ENCODE measurements around the gene METTL2A.
"Not testable (repeated sequence)": the region's sequence is repeated elsewhere in the genome, so short reads cannot be mapped to it uniquely, and the experiment has no call there.

METTL2A gene

DNA sequence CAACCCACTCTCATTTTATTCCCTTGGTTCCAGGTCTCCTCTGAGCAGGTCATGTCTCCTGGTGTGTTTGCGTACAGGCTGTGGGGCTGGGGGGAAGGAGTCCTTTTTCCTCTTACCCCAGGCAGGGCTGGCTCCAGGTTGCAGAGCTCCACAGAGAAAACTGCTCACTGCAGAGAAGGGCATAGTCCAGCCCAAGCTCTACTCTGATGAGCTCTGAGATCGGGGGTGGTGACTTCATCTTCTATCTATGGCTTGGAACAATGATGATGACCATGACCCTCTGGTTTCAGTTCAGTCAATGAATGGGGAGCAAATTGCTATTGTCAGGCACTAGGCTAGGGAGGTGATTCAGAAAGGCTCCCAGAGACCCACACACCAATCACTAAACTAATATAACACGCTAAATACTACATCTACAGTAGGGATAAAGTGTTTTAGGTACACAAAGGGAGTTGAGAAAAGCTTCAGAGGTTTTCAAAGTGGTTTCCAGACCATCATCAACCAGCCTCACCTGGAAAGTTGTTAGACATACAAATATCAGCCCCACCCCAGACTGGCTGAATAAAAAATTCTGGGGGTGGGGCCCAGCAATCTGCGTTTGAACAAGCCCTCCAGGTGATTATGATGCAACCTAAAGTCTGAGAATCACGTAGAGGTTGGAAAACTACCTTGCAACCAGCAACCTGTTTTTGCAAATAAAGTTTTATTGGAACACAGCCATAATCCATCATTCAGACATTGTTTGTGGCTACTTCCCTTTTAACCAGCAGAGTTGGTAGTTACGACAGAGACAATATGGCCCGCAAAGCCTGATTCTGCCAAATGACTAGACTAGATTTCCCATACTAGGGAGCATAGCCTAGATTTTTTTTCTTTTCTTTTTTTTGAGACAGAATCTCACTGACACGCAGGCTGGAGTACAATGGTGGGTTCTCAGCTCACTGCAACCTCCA is 49.6 kb downstream of the METTL2A start:
- DNase-seq (ENCODE audit: low read depth), result not testable (repeated sequence)

DNA sequence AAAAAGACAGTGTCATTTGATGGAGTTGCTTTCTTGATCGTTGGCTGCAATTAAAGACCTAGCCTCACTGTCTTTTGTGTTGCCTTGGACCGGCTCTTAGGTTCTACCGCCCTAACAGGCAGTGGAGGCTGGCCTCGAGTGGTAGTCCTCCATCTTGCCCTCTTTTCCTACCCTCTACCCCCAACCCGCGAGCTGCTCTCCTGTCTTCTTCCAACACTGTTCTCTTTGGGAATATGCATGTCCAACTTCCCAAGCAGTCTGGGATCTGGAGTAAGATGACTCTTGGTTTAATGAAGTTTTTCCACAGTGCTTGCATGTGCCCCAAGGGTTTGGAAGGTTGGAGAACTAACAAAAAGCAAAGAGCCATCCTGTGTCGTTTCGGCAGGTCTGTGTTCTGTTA is 53.4 kb downstream of the METTL2A start:
- not testable (repeated sequence) for DNase-seq (ENCODE audit: low read depth)

DNA sequence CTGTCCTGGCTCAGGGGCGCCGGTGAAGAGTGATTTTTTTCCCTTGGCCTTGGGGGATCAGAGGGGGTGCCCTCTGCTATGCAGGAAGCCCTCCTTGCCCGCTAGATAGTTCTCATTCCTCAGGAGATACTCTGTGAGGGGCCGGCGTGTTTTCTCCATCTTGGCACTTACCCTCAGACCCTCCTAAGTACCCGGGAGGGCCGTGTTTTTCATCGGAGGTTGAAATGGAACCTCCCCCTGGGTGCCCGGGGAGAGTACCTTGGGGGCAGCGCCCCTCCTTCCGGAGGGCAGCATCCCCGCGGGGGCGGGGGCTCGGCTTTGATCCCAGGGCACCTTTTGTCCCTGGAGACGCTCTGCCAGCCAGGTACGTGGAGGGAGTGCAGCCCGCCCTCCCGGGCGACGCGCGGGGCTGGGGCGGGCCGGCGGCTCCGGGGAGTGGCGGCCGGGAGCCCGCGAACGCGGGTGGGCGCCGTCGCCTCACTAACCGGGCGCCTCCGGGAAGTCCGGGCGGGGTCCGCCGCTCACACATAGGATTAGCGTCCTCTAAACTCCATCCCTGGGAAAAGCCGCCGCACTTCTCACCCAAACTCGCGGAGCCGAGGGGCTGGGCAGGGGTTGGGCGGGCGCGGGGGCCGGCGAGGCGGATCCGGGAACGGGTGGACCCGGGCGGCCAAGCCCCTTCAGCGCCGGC is 54.2 kb downstream of the METTL2A start:
- peak; percentile 20 for DNase-seq (ENCODE audit: low read depth)

- DNase-seq (ENCODE audit: low read depth), result peak; percentile 67
Observed at GRCh38 chr17:62478424-62478879, 54.8 kb downstream of the METTL2A start, which contains the start of gene TLK2. Gene TLK2 (plus strand): TSS chr17:62478825. CDS start chr17:62481126, 2,301 bp downstream.

DNA sequence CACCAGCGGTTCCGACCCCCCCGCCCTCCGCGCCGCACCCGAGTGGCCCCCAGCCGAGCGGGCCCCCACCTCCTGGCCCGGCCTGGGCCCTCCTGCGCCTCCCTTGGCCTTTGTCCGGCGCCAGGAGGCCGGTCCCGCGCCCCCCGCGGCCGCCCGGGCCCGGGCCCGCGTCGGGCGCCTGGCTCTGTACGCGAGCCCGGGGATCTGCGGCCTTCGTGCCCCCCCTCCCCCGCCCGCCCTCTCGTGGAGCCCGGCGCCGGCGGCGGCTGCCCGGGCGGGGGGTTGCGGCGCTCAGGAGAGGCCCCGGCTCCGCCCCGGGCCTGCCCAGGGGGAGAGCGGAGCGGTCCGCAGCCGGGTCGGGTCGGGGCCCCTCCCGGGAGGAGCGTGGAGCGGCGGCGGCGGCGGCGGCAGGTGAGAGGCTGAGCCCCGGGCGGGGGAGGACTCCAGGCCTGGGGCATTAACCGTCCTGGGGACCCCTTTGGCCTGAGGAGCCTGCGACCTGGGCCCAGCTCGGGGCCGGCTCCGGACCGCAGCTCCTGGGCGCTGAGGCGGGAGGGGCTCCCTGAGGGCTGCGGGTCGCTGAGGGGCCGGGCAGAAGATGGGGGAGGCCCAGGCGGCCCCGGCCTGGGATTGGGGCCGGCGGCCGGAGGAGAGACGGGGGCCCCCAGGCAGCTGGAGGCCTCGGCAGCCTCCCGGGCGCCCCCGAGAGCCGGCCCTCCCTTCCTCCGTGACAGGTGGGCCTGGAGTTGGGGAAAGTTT is 55.4 kb downstream of the METTL2A start:
- DNase-seq (ENCODE audit: low read depth), result peak; percentile 20

GRCh38 chr17:62479639-62480258 is 56.1 kb downstream of the METTL2A start:
- not testable (repeated sequence) for DNase-seq (ENCODE audit: low read depth)

- DNase-seq (ENCODE audit: low read depth), result not testable (repeated sequence)
Observed at GRCh38 chr17:62482553-62482952, 58.9 kb downstream of the METTL2A start.

- DNase-seq (ENCODE audit: low read depth), result not testable (repeated sequence)
Observed at GRCh38 chr17:62490990-62491389, 67.3 kb downstream of the METTL2A start.

GRCh38 chr17:62493049-62493655 is 69.5 kb downstream of the METTL2A start:
- not testable (repeated sequence) for DNase-seq (ENCODE audit: low read depth)

GRCh38 chr17:62494073-62494472 is 70.4 kb downstream of the METTL2A start:
- not testable (repeated sequence) for DNase-seq (ENCODE audit: low read depth)

DNA sequence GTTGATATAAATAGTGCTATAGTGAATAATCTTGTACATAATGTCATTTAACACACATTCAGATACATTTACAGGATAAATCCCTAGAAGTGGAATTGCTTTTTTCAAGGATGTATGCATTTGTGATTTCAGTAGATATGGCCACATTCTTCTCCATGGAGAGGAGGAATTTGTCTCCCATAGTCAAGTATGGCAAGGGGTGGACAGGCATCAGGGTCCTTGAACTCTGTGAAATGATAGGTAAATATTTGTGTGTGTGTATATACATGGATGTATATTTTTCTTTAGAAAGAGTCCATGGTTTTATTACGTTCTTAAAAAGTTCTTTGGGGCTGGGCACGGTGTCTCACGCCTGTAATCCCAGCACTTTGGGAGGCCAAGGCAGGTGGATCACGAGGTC is 72.6 kb downstream of the METTL2A start:
- DNase-seq (ENCODE audit: low read depth), result not testable (repeated sequence)

- not testable (repeated sequence) for DNase-seq (ENCODE audit: low read depth)
Observed at GRCh38 chr17:62498796-62499195, 75.1 kb downstream of the METTL2A start.
